Esophagus squamous epithelium (tissue), 4 donors: ENCODE measurements around the gene CD247.

Source experiments
- CTCF ChIP-seq, 6 experiments: fragments of 450-650 bp in 4 of 6; fragments of 200-600 bp in 2 of 6; sonication (generic) in 2 of 6; IDR thresholded peaks; one replicate each; pipeline ENCODE4 v1.5.1; 2016 to 2019; ENCODE audit warnings: antibody characterized with exemption in 6 of 6, mild to moderate bottlenecking in 4 of 6, moderate library complexity in 4 of 6
- POLR2A ChIP-seq, 4 donors: fragments of 450-650 bp; IDR thresholded peaks; one replicate each; pipeline ENCODE4 v1.6.1; 2017; ENCODE audit warnings: antibody characterized with exemption in 4 of 4, mild to moderate bottlenecking in 4 of 4, moderate library complexity in 3 of 4

DNA sequence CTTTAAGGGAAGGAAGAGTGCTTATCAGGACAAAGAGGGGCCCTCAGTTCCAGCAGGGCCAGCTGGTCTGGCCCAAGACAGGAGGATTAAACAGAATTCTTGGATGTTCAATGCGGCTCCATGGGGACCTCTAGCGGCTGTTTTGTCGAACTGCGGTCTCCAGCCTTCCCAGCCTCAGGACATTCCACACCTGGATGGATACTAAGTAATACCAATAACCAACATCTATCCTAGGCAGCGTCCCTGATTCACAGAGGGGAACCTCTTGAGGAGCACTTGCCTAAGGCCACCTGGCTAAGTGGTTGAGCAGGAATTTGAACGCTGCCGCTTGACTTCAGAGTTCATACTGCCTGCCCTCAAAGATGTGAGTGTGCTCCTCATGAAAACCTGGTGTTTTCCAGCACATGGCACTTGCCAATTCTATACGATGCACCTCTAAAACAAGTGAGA is 15.5 kb upstream of the CD247 start:
- peak; percentile 62 to 91 (median 83) for TF ChIP-seq CTCF (IDR thresholded peaks at IDR 0.05)
- TF ChIP-seq POLR2A (IDR thresholded peaks at IDR 0.05), result no peak
